ENCODE measurements around the gene SLC16A3.

Gene SLC16A3

GRCh38 chr17:82287868-82288801 lies 59.3 kb downstream of the SLC16A3 start:
- in situ Hi-C loops (cut with MboI; ENCODE audit: low sequenced_read_pairs): no loop called here
- Histone ChIP-seq H3K4me1 (peaks cover 25% of the 10 kb centered on the region), H3K36me3 (replicated peaks) (no peaks in the 10 kb centered on the region), H3K9me3 (peaks cover 2% of the 10 kb centered on the region; the same call in 1 of the 2 replicates), H3K4me3 (peak overlapping the region; percentile 13), H3K27me3 (ENCODE audit: low read depth) (no peaks in the 10 kb centered on the region)
- peak; percentile 92 to 93 for DNase-seq (ENCODE audit: low spot score in 2 of 2)

Data from HAP-1 (cell line).